ENCODE results near the gene LTA. TPM values are rescaled to one million over a fixed set of nuclear protein-coding genes. Genes with fewer than 3 reads are reported as not detected.
A peak's percentile ranks its signal among the peaks of the same experiment; 100 is the strongest.

The LTA gene
- polyA plus RNA-seq, 1 donor (not counting 4 experiments of a cell fraction or from before 2014, with no cell fraction given): 0.04 TPM

DNA sequence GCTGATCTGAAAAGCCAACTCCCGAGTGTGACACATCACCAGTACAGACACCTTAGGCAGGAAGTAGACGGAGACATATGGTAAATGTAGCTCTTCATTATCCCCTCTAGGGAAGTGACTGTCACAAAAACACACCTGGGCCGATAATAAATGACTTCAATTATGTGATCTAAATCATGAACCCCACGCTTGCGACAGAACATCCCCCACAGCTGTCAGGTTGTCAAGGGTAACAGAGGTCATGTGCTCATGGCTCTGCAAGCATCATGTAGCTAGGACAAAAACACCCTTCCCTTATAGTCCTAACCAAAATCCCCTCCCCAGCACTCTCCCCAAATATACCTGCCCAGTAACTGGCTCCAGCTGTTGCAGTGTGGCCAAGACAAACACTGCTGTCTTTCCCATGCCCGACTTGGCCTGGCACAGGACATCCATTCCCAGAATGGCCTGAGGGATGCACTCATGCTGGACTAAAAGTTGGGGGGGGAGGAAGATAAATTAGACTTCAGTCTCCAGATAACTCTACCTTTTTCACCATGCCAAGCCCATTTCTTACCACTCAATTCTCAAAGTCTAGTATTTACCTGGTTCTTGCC lies 33.2 kb upstream of the LTA start:
- FAIRE-seq (no peak), DNase-seq (ENCODE audit: low read depth, low spot score) (no peak)
- Histone ChIP-seq H3K9me3 (ENCODE audit: control insufficient read depth, low read depth, low read length) (no peaks in the 10 kb centered on the region), H3K36me3 (ENCODE audit: control insufficient read depth in 2 of 2, extremely low read depth in 1 of 2, insufficient read depth in 2 of 2, low read length in 2 of 2) (peaks cover 32 to 57% of the 10 kb centered on the region in 2 experiments), H3K9me1 (ENCODE audit: control insufficient read depth, extremely low read depth, insufficient read depth, low read length) (no peaks in the 10 kb centered on the region), H3K9ac (ENCODE audit: control insufficient read depth, extremely low read depth, insufficient read depth, low read length) (peak overlapping the region; percentile 49), H4K20me1 (ENCODE audit: control insufficient read depth, extremely low read depth, insufficient read depth, low read length) (peaks cover 43% of the 10 kb centered on the region), H2AFZ (ENCODE audit: control insufficient read depth, low read length) (no peak overlapping the region), H3K4me3 (ENCODE audit: control insufficient read depth in 2 of 3, extremely low read depth in 1 of 3, insufficient read depth in 2 of 3, low read depth in 1 of 3, low read length in 3 of 3) (peak overlapping the region in 2 of 3 experiments; percentile 41 to 97), H3K4me2 (ENCODE audit: control insufficient read depth, extremely low read depth, insufficient read depth, low read depth, low read length) (peak overlapping the region; percentile 98), H3K79me2 (ENCODE audit: control insufficient read depth, insufficient read depth, low read length) (peaks cover 77% of the 10 kb centered on the region), H3K27me3 (ENCODE audit: control insufficient read depth, extremely low read depth, insufficient read depth, low read length) (no peaks in the 10 kb centered on the region), H3K27ac (ENCODE audit: control insufficient read depth, insufficient read depth, low read length) (peak overlapping the region; percentile 24), H3K4me1 (ENCODE audit: control insufficient read depth, extremely low read depth, insufficient read depth, low read length) (peaks cover 27% of the 10 kb centered on the region)
- dilution Hi-C loops (cut with MboI; ENCODE audit: extremely low pct_ligation_motif_present, low sequenced_read_pairs): no loop called here
- TF ChIP-seq EZH2 (IDR thresholded peaks at IDR 0.05; ENCODE audit: low read length): no peak
- TF ChIP-seq, protein P1, sequence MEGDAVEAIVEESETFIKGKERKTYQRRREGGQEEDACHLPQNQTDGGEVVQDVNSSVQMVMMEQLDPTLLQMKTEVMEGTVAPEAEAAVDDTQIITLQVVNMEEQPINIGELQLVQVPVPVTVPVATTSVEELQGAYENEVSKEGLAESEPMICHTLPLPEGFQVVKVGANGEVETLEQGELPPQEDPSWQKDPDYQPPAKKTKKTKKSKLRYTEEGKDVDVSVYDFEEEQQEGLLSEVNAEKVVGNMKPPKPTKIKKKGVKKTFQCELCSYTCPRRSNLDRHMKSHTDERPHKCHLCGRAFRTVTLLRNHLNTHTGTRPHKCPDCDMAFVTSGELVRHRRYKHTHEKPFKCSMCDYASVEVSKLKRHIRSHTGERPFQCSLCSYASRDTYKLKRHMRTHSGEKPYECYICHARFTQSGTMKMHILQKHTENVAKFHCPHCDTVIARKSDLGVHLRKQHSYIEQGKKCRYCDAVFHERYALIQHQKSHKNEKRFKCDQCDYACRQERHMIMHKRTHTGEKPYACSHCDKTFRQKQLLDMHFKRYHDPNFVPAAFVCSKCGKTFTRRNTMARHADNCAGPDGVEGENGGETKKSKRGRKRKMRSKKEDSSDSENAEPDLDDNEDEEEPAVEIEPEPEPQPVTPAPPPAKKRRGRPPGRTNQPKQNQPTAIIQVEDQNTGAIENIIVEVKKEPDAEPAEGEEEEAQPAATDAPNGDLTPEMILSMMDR (optimal IDR thresholded peaks at IDR 0.05 in 1 of 3, IDR thresholded peaks at IDR 0.05 in 1 of 3, conservative IDR thresholded peaks at IDR 0.05 in 1 of 3; ENCODE audit: extremely low read depth in 1 of 3, insufficient read depth in 2 of 3, low read length in 3 of 3): no peak

DNA sequence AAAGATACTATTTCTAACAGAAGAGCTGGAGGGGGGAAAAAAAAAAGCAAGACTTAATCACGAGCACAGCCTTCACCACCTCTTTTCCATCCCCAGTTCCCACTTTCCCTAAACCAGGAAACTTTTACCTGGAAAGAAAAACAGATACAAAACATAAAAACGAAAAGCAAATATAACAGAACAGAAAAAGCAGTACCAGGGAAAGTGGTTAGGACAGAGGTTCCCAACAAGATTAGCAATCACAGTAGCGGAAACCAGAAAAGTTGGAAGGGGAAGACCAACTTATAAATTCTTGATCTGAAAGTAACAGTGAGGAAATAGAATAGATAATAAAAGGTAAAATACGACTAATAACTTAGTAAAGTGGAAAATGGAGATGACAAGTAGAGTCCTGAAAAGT lies 31.4 kb upstream of the LTA start:
- no peaks in the 10 kb centered on the region for H3K9me1 ChIP-seq (ENCODE audit: control insufficient read depth, extremely low read depth, insufficient read depth, low read length)
- dilution Hi-C loops (cut with MboI; ENCODE audit: extremely low pct_ligation_motif_present, low sequenced_read_pairs): no loop called here
- no peaks in the 10 kb centered on the region for H3K27me3 ChIP-seq (ENCODE audit: control insufficient read depth, extremely low read depth, insufficient read depth, low read length)
- H3K27ac ChIP-seq (ENCODE audit: control insufficient read depth, insufficient read depth, low read length): peak overlapping the region; percentile 98
- DNase-seq (ENCODE audit: low read depth, low spot score) (no peak), FAIRE-seq (no peak)
- peak overlapping the region; percentile 75 to 97 (median 96) for H3K4me3 ChIP-seq (ENCODE audit: control insufficient read depth in 2 of 3, extremely low read depth in 1 of 3, insufficient read depth in 2 of 3, low read depth in 1 of 3, low read length in 3 of 3)
- no peak overlapping the region for H2AFZ ChIP-seq (ENCODE audit: control insufficient read depth, low read length)
- peak overlapping the region; percentile 98 for H3K4me2 ChIP-seq (ENCODE audit: control insufficient read depth, extremely low read depth, insufficient read depth, low read depth, low read length)
- TF ChIP-seq, protein P1 (optimal IDR thresholded peaks at IDR 0.05 in 1 of 3, IDR thresholded peaks at IDR 0.05 in 1 of 3, conservative IDR thresholded peaks at IDR 0.05 in 1 of 3; ENCODE audit: extremely low read depth in 1 of 3, insufficient read depth in 2 of 3, low read length in 3 of 3): no peak
- TF ChIP-seq EZH2 (IDR thresholded peaks at IDR 0.05; ENCODE audit: low read length): no peak
- H4K20me1 ChIP-seq (ENCODE audit: control insufficient read depth, extremely low read depth, insufficient read depth, low read length): peaks cover 36% of the 10 kb centered on the region
- H3K79me2 ChIP-seq (ENCODE audit: control insufficient read depth, insufficient read depth, low read length): peaks cover 62% of the 10 kb centered on the region
- no peaks in the 10 kb centered on the region for H3K9me3 ChIP-seq (ENCODE audit: control insufficient read depth, low read depth, low read length)
- H3K36me3 ChIP-seq (ENCODE audit: control insufficient read depth in 2 of 2, extremely low read depth in 1 of 2, insufficient read depth in 2 of 2, low read length in 2 of 2): peaks cover 17 to 40% of the 10 kb centered on the region in 2 experiments
- peaks cover 27% of the 10 kb centered on the region for H3K4me1 ChIP-seq (ENCODE audit: control insufficient read depth, extremely low read depth, insufficient read depth, low read length)
- H3K9ac ChIP-seq (ENCODE audit: control insufficient read depth, extremely low read depth, insufficient read depth, low read length): peak overlapping the region; percentile 96

Measured in keratinocyte (primary cell).